GM19395 (cell line): ENCODE data around the gene FBLN5.

ENCODE experiments used
- ATAC-seq: cut with Tn5 transposase; IDR thresholded peaks from one replicate; pipeline ENCODE4 v1.9.1; 2021; ENCODE audit warnings: mild to moderate bottlenecking, moderate library complexity; ENCODE audit not compliant: unreplicated experiment

Gene FBLN5

GRCh38 chr14:91947475-91948184 is at the start of gene FBLN5:
TSS of gene FBLN5 (minus strand) at chr14:91947694. CDS start at chr14:91947229, 465 bp downstream.
- no peak for ATAC-seq

GRCh38 chr14:91996948-91997371 is 49.5 kb upstream of the FBLN5 start:
- ATAC-seq: no peak

- ATAC-seq: no peak
Measured at GRCh38 chr14:91987192-91987591, 39.7 kb upstream of the FBLN5 start.

GRCh38 chr14:91985521-91986255 is 38.2 kb upstream of the FBLN5 start:
- ATAC-seq: no peak

- no peak for ATAC-seq
Measured at GRCh38 chr14:91985008-91985407, 37.5 kb upstream of the FBLN5 start.

- ATAC-seq: no peak
Measured at GRCh38 chr14:91983588-91983987, 36.1 kb upstream of the FBLN5 start.

- ATAC-seq: no peak
Measured at GRCh38 chr14:91980157-91980556, 32.7 kb upstream of the FBLN5 start.

- ATAC-seq: no peak
Measured at GRCh38 chr14:91977884-91978283, 30.4 kb upstream of the FBLN5 start.

- no peak for ATAC-seq
Measured at GRCh38 chr14:91975763-91976162, 28.3 kb upstream of the FBLN5 start.

GRCh38 chr14:91971188-91971778 is 23.8 kb upstream of the FBLN5 start:
- ATAC-seq: no peak

- no peak for ATAC-seq
Measured at GRCh38 chr14:91968280-91968679, 20.8 kb upstream of the FBLN5 start.

- ATAC-seq: no peak
Measured at GRCh38 chr14:91964724-91965123, 17.2 kb upstream of the FBLN5 start.

GRCh38 chr14:91964011-91964410 is 16.5 kb upstream of the FBLN5 start:
- ATAC-seq: no peak

GRCh38 chr14:91963465-91963864 is 16.0 kb upstream of the FBLN5 start:
- ATAC-seq: no peak

- ATAC-seq: no peak
Measured at GRCh38 chr14:91961297-91962220, 14.1 kb upstream of the FBLN5 start.

- ATAC-seq: no peak
Measured at GRCh38 chr14:91957876-91958313, 10.4 kb upstream of the FBLN5 start.

GRCh38 chr14:91956616-91957015 is 9.1 kb upstream of the FBLN5 start:
- no peak for ATAC-seq

GRCh38 chr14:91955168-91955567 is 7.7 kb upstream of the FBLN5 start:
- ATAC-seq: no peak

- ATAC-seq: no peak
Measured at GRCh38 chr14:91953170-91953985, 5.9 kb upstream of the FBLN5 start.
